ENCODE measurements around the gene ATP13A2. TPM values are rescaled to one million over a fixed set of nuclear protein-coding genes. Genes with fewer than 3 reads are reported as not detected.
"Not testable (repeated sequence)": the region's sequence is repeated elsewhere in the genome, so short reads cannot be mapped to it uniquely, and the experiment has no call there.

Gene ATP13A2
- total RNA-seq, 2 donors from 2014 or later: 13.9 to 24.7 TPM

- ATAC-seq: no peak
- DNase-seq (ENCODE audit: low spot score in 2 of 2): no peak
- Mint-ChIP-seq H3K9me3 (no peaks in the 10 kb centered on the region), H3K36me3 (no peaks in the 10 kb centered on the region), H3K27ac (peak overlapping the region; percentile 23 to 81)
Observed at GRCh38 chr1:16961297-16962133, 50.2 kb downstream of the ATP13A2 start.

GRCh38 chr1:16960560-16961296 lies 51.0 kb downstream of the ATP13A2 start:
- DNase-seq (ENCODE audit: low spot score in 2 of 2): peak; percentile 84 to 85
- peak overlapping the region; percentile 66 to 81 for H3K27ac Mint-ChIP-seq
- H3K9me3 Mint-ChIP-seq: no peaks in the 10 kb centered on the region
- H3K36me3 Mint-ChIP-seq: no peaks in the 10 kb centered on the region
- peak; percentile 92 to 95 for ATAC-seq

GRCh38 chr1:16958475-16958874 lies 53.3 kb downstream of the ATP13A2 start:
- ATAC-seq: no peak
- no peak for DNase-seq (ENCODE audit: low spot score in 2 of 2)
- no peaks in the 10 kb centered on the region for H3K9me3 Mint-ChIP-seq
- no peak overlapping the region for H3K27ac Mint-ChIP-seq
- no peaks in the 10 kb centered on the region for H3K36me3 Mint-ChIP-seq

DNA sequence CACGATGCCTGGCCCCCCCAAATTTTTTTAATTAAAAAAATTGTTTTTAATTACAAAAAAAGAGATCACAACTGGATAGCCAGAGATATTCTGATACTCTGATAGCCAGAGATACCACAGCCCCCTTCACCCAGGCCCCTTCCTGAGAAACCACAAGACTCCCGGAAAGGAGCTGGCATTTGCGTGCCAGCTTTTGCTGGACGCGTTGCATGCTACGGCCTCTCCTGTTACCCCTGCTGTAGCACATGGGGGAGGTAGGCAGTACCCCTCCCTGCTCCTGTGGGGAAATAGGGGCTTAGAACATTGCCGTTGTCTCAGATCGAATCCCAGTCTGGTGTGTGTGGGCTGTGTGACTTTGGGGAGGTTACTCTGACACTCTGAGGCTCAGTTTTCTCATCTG lies 54.0 kb downstream of the ATP13A2 start:
- Mint-ChIP-seq H3K9me3 (no peaks in the 10 kb centered on the region), H3K27ac (no peak overlapping the region), H3K36me3 (no peaks in the 10 kb centered on the region)
- no peak for ATAC-seq
- DNase-seq (ENCODE audit: low spot score in 2 of 2): no peak

DNA sequence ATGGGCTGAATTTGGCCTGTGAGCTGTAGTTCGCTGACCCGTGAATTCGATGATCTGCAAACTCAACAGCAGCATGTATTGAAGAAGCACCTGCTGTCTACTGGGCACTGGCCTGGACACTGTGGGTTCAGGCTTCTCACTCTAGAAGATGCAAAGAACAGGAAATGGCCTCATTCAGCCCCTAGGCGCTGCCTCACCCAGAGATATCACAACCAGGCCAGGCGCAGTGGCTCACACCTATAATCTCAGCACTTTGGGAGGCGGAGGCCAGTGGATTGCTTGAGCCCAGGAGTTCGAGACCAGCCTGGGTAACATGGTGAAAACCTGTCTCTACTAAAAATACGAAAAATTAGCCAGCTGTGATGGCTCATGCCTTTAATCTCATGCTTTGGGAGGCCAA lies 55.0 kb downstream of the ATP13A2 start:
- DNase-seq (ENCODE audit: low spot score in 2 of 2) (no peak), ATAC-seq (no peak)
- Mint-ChIP-seq H3K36me3 (no peaks in the 10 kb centered on the region), H3K27ac (no peak overlapping the region), H3K9me3 (no peaks in the 10 kb centered on the region)

- no peak for DNase-seq (ENCODE audit: low spot score in 2 of 2)
- ATAC-seq: no peak
- no peak overlapping the region for H3K27ac Mint-ChIP-seq
- no peaks in the 10 kb centered on the region for H3K36me3 Mint-ChIP-seq
- no peaks in the 10 kb centered on the region for H3K9me3 Mint-ChIP-seq
Observed at GRCh38 chr1:16955186-16955585, 56.5 kb downstream of the ATP13A2 start.

GRCh38 chr1:16954579-16954978 lies 57.1 kb downstream of the ATP13A2 start:
- Mint-ChIP-seq H3K27ac (no peak overlapping the region), H3K36me3 (no peaks in the 10 kb centered on the region), H3K9me3 (no peaks in the 10 kb centered on the region)
- no peak for ATAC-seq
- no peak for DNase-seq (ENCODE audit: low spot score in 2 of 2)

GRCh38 chr1:16952376-16952775 lies 59.4 kb downstream of the ATP13A2 start:
- H3K27ac Mint-ChIP-seq; ATAC-seq; H3K36me3 Mint-ChIP-seq; DNase-seq (ENCODE audit: low spot score in 2 of 2); H3K9me3 Mint-ChIP-seq: not testable (repeated sequence)

GRCh38 chr1:16949026-16949425 lies 62.7 kb downstream of the ATP13A2 start:
- not testable (repeated sequence) for ATAC-seq; DNase-seq (ENCODE audit: low spot score in 2 of 2); H3K9me3 Mint-ChIP-seq; H3K27ac Mint-ChIP-seq; H3K36me3 Mint-ChIP-seq

DNA sequence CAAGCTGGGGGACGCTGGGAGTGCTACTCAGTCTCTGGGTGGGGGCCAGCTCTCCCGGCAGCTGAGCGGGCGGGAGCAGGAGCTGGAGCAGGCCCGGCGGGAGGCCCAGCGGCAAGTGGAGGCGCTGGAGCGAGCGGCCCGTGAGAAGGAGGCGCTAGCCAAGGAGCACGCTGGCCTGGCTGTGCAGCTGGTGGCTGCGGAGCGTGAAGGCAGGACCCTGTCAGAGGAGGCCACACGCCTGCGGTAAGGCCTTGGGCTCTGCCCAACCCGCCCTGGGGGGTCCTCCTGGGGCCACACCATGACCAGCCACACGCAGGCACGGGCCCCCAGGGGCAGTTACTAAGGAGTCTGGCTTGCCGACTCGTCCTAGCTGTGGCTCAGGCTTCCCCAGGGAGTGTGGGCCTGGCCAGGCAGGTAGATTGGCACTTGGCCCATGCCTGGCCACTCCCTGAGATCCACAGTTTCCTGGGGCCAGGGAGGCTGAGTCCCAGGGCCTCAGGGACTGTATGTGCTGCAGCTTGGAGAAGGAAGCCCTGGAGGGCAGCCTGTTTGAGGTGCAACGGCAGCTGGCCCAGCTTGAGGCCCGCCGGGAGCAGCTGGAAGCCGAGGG lies 63.3 kb downstream of the ATP13A2 start:
- DNase-seq (ENCODE audit: low spot score in 2 of 2); H3K9me3 Mint-ChIP-seq; H3K36me3 Mint-ChIP-seq; ATAC-seq: not testable (repeated sequence)
- H3K27ac Mint-ChIP-seq: peak overlapping the region in 1 of 2 donors; percentile 26

DNA sequence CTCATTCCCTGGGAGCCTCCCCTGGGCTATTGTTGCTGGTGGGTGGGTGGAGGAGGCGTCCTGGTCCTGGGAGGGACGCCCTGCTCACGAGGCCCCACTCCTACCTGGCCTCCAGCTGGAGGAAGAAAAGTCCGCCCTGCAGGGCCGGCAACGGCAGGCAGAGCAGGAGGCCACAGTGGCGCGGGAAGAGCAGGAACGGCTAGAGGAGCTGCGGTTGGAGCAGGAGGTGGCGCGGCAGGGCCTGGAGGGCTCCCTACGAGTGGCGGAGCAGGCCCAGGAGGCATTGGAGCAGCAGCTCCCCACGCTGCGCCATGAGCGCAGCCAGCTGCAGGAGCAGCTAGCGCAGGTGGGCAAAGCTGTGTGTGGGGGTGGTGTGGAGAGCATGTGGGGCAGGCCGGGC lies 65.1 kb downstream of the ATP13A2 start:
- no peaks in the 10 kb centered on the region for H3K36me3 Mint-ChIP-seq
- H3K9me3 Mint-ChIP-seq: no peaks in the 10 kb centered on the region
- DNase-seq (ENCODE audit: low spot score in 2 of 2) (no peak), ATAC-seq (no peak)
- no peak overlapping the region for H3K27ac Mint-ChIP-seq

GRCh38 chr1:16946185-16946584 lies 65.5 kb downstream of the ATP13A2 start:
- ATAC-seq; H3K27ac Mint-ChIP-seq; H3K9me3 Mint-ChIP-seq; DNase-seq (ENCODE audit: low spot score in 2 of 2); H3K36me3 Mint-ChIP-seq: not testable (repeated sequence)

GRCh38 chr1:16945512-16945911 lies 66.2 kb downstream of the ATP13A2 start:
- not testable (repeated sequence) for H3K9me3 Mint-ChIP-seq; H3K36me3 Mint-ChIP-seq; H3K27ac Mint-ChIP-seq; DNase-seq (ENCODE audit: low spot score in 2 of 2)
- peak in 1 of 2 donors; percentile 8 for ATAC-seq

DNA sequence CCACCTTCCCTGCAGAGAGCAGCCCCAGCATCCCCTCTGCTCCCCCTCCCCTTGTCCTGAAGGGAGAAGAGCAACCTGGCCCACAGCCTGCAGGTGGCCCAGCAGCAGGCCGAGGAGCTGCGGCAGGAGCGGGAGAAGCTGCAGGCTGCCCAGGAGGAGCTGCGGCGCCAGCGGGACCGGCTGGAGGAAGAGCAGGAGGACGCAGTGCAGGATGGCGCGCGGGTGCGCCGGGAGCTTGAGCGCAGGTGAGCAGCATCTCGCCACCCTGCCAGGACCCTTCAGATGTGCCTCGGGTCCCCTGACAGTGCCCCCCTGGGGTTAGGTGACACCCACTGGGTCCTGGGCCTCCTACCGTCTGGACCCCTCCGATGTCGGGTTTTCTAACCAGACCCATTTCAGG lies 67.7 kb downstream of the ATP13A2 start:
- Mint-ChIP-seq H3K9me3 (no peaks in the 10 kb centered on the region), H3K36me3 (no peaks in the 10 kb centered on the region), H3K27ac (peak overlapping the region in 1 of 2 donors; percentile 8)
- no peak for DNase-seq (ENCODE audit: low spot score in 2 of 2)
- no peak for ATAC-seq

GRCh38 chr1:16939386-16940180 lies 72.1 kb downstream of the ATP13A2 start:
- not testable (repeated sequence) for H3K9me3 Mint-ChIP-seq; DNase-seq (ENCODE audit: low spot score in 2 of 2); H3K27ac Mint-ChIP-seq; H3K36me3 Mint-ChIP-seq
- peak; percentile 12 to 23 for ATAC-seq
